Right lobe of liver (tissue), 6 donors: ENCODE results near the gene PNPO. TPM values are rescaled to one million over a fixed set of nuclear protein-coding genes. Genes with fewer than 3 reads are reported as not detected.

Experiments used
- ATAC-seq, 4 donors: fragments of 200-7000 bp; cut with Tn5 transposase; one replicate each; pipeline ENCODE4 v1.9.1; 2020; ENCODE audit warnings: mild to moderate bottlenecking in 4 of 4, moderate library complexity in 4 of 4
- DNase-seq, 3 donors: peaks; one replicate each; pipeline ENCODE4 v3.0.0-alpha.2; 2020
- H3K27ac ChIP-seq, 3 donors: fragments of 200-600 bp; one replicate each; pipeline ENCODE4 v1.8.0; 2022
- H3K27me3 ChIP-seq, 2 donors: fragments of 200-600 bp; one replicate each; pipeline ENCODE4 v1.8.0; 2022
- H3K36me3 ChIP-seq, 4 donors: fragments of 200-600 bp; sonication (generic) in 1 of 4; one replicate each; pipeline versions ENCODE4 v1.5.1 to v1.8.0; 2017 to 2022; ENCODE audit warnings: control low read depth in 1 of 4
- H3K4me1 ChIP-seq, 4 donors: fragments of 200-600 bp; sonication (generic) in 1 of 4; one replicate each; pipeline versions ENCODE4 v1.5.1 to v1.8.0; 2017 to 2022; ENCODE audit warnings: control low read depth in 1 of 4
- H3K4me3 ChIP-seq, 3 donors: fragments of 200-600 bp; one replicate each; pipeline ENCODE4 v1.8.0; 2022
- H3K9me3 ChIP-seq, 4 donors: fragments of 200-600 bp; sonication (generic) in 1 of 4; one replicate each; pipeline versions ENCODE4 v1.5.1 to v1.8.0; 2017 to 2022; ENCODE audit warnings: control low read depth in 1 of 4
- CTCF ChIP-seq, 4 donors: fragments of 200-600 bp in 3 of 4; fragments of 450-650 bp in 1 of 4; IDR thresholded peaks; one replicate each; pipeline versions ENCODE4 v1.5.1 to v1.8.0; 2016 to 2022; ENCODE audit warnings: antibody characterized with exemption in 4 of 4, mild to moderate bottlenecking in 2 of 4
- POLR2A ChIP-seq: fragments of 450-650 bp; IDR thresholded peaks from one replicate; pipeline ENCODE4 v1.6.1; 2017; ENCODE audit warnings: antibody characterized with exemption, mild to moderate bottlenecking
- WGBS: methylation state at CpG from one replicate; pipeline ENCODE4 v1.1.6; 2018; ENCODE audit warnings: low coverage, low lambda C conversion rate; ENCODE audit not compliant: insufficient coverage; ENCODE audit errors: missing lambda C conversion rate; 5-methylcytosine and 5-hydroxymethylcytosine counted together
- intact Hi-C, 2 donors: fragments of 100-400 bp; cut with DNase I; formaldehyde crosslinking; loops; one replicate each; pipeline versions ENCODE4 v1.11.2 to v1.14.1; 2022
- total RNA-seq, 6 experiments: library from RNA; depleted of rRNA in 2 of 6; stranded (reverse); fragments of >200 nt in 2 of 6; fragmentation: NEBNext Ultra II Directional in 3 of 6; extraction: Animal tissue kit (Norgen Biotek cat#: 25700) in 3 of 6; gene quantifications; one replicate each; pipeline versions ENCODE4 v1.1.0 to v1.2.4, GENCODE V29; 2016 to 2023
- donor health status: DM: no; HTN: yes; CAD: no.
- donor health status: DM: no; HTN: no; CAD: no.
- donor health status: DM: no; HTN: no; CAD: no.
- donor health status: DM: no; HTN: yes; CAD: no.
- donor health status: DM: no; HTN: yes; CAD: no.

The PNPO gene
- total RNA-seq, 6 experiments from 2014 or later: 85.0 to 151 (median 124) TPM

- Histone ChIP-seq H3K9me3 (no peaks in the 10 kb centered on the region), H3K27ac (peak overlapping the region; percentile 86 to 98 (median 93)), H3K4me1 (peaks cover 2 to 85% (median 36%) of the 10 kb centered on the region in 4 donors), H3K36me3 (no peaks in the 10 kb centered on the region), H3K27me3 (no peaks in the 10 kb centered on the region), H3K4me3 (peak overlapping the region; percentile 29 to 52 (median 39))
- WGBS: 3% methylated on average over 14 of the region's 22 CpGs
- TF ChIP-seq POLR2A (no peak), CTCF (IDR thresholded peaks at IDR 0.05) (peak; percentile 92 to 97 (median 93))
- DNase-seq: peak; percentile 96 to 98 (median 97)
- peak; percentile 69 to 82 (median 78) for ATAC-seq
- intact Hi-C loops: no loop called here
These were observed 7.9 kb downstream of the PNPO start for GRCh38 chr17:47949197-47949759.

- Histone ChIP-seq H3K9me3 (no peaks in the 10 kb centered on the region), H3K27ac (peak overlapping the region; percentile 86 to 98 (median 93)), H3K4me3 (peak overlapping the region; percentile 29 to 52 (median 39)), H3K36me3 (no peaks in the 10 kb centered on the region), H3K27me3 (no peaks in the 10 kb centered on the region), H3K4me1 (peaks cover 0 to 79% (median 31%) of the 10 kb centered on the region in 4 donors)
- WGBS: 0% methylated on average over 2 of the region's 3 CpGs
- ATAC-seq (peak in 2 of 4 donors; percentile 10 to 11), DNase-seq (peak; percentile 67 to 71 (median 71))
- TF ChIP-seq POLR2A (no peak), CTCF (IDR thresholded peaks at IDR 0.05) (no peak)
- intact Hi-C loops: no loop called here
These were observed 8.6 kb downstream of the PNPO start for GRCh38 chr17:47949946-47950345.

GRCh38 chr17:47950448-47950847 is 9.1 kb downstream of the PNPO start:
- no peak for ATAC-seq
- no peaks in the 10 kb centered on the region for H3K36me3 ChIP-seq

GRCh38 chr17:47952171-47953021 is 11.0 kb downstream of the PNPO start:
- intact Hi-C loops: no loop called here
- H3K36me3 ChIP-seq: no peaks in the 10 kb centered on the region
- ATAC-seq: peak; percentile 2 to 34 (median 17)
- 43% methylated on average over 9 of the region's 12 CpGs for WGBS
- H3K4me3 ChIP-seq: no peak overlapping the region
- TF ChIP-seq POLR2A (no peak), CTCF (IDR thresholded peaks at IDR 0.05) (no peak)
- peak; percentile 59 to 84 (median 80) for DNase-seq
- peaks cover 0 to 79% (median 32%) of the 10 kb centered on the region in 4 donors for H3K4me1 ChIP-seq
- H3K27ac ChIP-seq: peak overlapping the region; percentile 38 to 98 (median 86)
- no peaks in the 10 kb centered on the region for H3K27me3 ChIP-seq
- H3K9me3 ChIP-seq: no peaks in the 10 kb centered on the region

More at GRCh38 chr17:47950448-47950847, 9.1 kb downstream of the PNPO start:
- Histone ChIP-seq H3K4me3 (peak overlapping the region in 1 of 3 donors; percentile 52), H3K27ac (peak overlapping the region; percentile 86 to 98 (median 93)), H3K9me3 (no peaks in the 10 kb centered on the region), H3K27me3 (no peaks in the 10 kb centered on the region), H3K4me1 (peaks cover 0 to 78% (median 29%) of the 10 kb centered on the region in 4 donors)
- TF ChIP-seq POLR2A: no peak
- no peak for TF ChIP-seq CTCF (IDR thresholded peaks at IDR 0.05)
- WGBS: 100% methylated on average over 1 of the region's 4 CpGs
- intact Hi-C loops: no loop called here
- no peak for DNase-seq
